LNCaP clone FGC (cell line): ENCODE measurements around the gene ZNF280B.

Source experiments
- DNase-seq: peaks from one replicate; pipeline ENCODE4 v3.0.0-alpha.2; 2011; ENCODE audit warnings: low read depth
- H3K4me3 ChIP-seq: 2 replicates; pipeline ENCODE4 v1.5.1; 2011; ENCODE audit warnings: mild to moderate bottlenecking, low read depth, low read length, control low read depth
- CTCF ChIP-seq: IDR thresholded peaks from 2 replicates; pipeline ENCODE4 v1.5.1; 2012; ENCODE audit warnings: mild to moderate bottlenecking; ENCODE audit not compliant: control insufficient read depth, insufficient read depth; ENCODE audit errors: extremely low read depth

ZNF280B gene

DNA sequence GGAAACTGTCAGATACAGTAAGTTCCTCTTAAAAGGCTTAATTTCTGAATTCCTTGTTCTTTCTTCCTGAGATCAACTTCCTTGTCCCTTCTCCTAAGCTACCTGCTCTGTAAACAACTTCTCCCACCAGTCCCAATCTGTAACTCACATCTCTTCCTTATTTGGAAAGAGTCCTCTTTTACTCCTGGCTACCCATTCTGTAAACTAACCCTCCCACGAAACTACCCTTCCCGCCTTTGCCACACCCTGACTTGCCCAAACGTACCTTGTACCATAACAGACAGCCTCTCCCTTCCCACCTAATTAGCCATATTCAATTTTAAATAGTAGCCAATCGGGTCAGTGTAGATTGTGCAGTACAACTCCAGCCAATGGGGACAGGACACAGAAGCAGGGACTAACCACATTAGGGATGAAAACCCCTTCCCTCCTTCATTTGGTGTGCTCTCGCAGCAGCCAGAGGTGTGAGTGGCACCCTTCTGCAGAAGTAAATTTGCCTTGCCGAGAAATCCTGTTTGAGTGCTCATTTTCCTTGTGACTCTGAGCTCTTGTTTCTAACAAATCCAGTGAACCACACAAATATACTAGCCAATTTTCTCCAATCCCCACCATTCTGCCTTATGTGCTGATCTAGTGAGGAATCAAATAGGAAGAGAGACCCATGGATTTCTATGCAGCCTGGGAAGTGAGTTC lies 49.5 kb downstream of the ZNF280B start:
- no peak for TF ChIP-seq CTCF
- no peak overlapping the region for H3K4me3 ChIP-seq
- no peak for DNase-seq

GRCh38 chr22:22458387-22458786 lies 50.2 kb downstream of the ZNF280B start:
- TF ChIP-seq CTCF, result no peak
- no peak for DNase-seq

GRCh38 chr22:22454997-22455396 lies 53.5 kb downstream of the ZNF280B start:
- no peak for DNase-seq
- TF ChIP-seq CTCF, result no peak
- H3K4me3 ChIP-seq, result no peak overlapping the region

More at GRCh38 chr22:22458387-22458786, 50.2 kb downstream of the ZNF280B start:
- no peak overlapping the region for H3K4me3 ChIP-seq

DNA sequence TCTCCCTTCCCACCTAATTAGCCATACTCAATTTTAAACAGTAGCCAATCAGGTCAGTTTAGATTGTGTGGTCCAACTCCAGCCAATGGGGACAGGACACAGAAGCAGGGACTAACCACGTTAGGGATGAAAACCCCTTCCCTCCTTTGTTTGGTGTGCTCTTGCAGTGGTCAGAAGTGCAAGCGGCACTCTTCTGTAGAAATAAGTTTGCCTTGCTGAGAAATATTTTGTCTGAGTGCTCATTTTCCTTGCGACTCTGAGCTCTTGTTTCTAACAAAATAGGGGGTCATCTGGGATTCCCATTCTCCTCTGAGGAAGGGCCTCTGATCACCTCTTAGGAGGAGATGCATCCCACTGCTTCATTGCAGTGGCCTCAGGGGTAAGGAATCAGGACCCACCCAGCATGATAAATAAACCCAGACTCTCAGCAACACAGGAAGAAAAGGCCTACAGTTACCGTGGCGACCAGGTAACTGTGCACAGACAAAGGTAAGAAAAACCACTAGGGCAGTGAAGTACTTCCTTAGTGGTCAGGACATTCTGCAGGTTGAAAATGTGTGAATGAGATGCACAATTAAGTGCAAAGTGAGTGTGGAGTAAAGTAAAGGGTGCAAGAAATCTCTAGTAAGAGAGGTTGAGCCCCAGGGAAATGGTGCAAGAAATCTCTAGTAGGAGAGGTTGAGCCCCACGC lies 55.4 kb downstream of the ZNF280B start:
- TF ChIP-seq CTCF, result no peak
- no peak for DNase-seq
- no peak overlapping the region for H3K4me3 ChIP-seq

DNA sequence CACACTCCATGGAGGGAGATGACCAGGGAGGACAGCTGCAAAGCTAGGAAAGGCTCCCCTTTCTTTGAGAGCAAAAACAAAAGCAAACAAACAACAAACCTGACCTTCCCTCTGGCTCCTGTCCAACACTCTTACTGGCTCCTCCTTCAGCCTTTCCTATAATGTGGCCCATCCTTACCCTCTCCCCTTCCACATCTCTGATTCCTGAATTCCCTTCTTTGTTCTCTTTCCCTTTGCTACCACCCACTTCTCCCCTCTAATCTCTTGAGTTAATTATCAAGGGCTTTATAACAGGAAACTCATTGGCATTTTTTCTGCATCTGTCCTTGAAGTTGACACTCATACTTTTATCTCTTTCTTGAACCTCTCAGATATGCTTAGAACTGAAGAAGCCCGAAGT lies 56.3 kb downstream of the ZNF280B start:
- no peak for DNase-seq
- no peak for TF ChIP-seq CTCF
- no peak overlapping the region for H3K4me3 ChIP-seq

GRCh38 chr22:22450343-22450839 lies 58.2 kb downstream of the ZNF280B start:
- DNase-seq, result no peak
- TF ChIP-seq CTCF, result no peak
- H3K4me3 ChIP-seq, result no peak overlapping the region

GRCh38 chr22:22449819-22450218 lies 58.7 kb downstream of the ZNF280B start:
- DNase-seq, result no peak
- no peak overlapping the region for H3K4me3 ChIP-seq
- no peak for TF ChIP-seq CTCF
